ENCODE results near the gene MYO3B.

GRCh38 chr2:170525566-170525900 lies 347.6 kb downstream of the MYO3B start:
- no peak for TF ChIP-seq ZBTB33 (IDR thresholded peaks at IDR 0.05; ENCODE audit: borderline replicate concordance, low read depth)
- no peak for TF ChIP-seq CTCF (IDR thresholded peaks at IDR 0.05)
- TF ChIP-seq TCF12 (IDR thresholded peaks at IDR 0.05): peak; percentile 77
- no peak for TF ChIP-seq FOXJ3 (CRISPR knock-in tag; IDR thresholded peaks at IDR 0.05)
- no peak for TF ChIP-seq RCOR1 (IDR thresholded peaks at IDR 0.05; ENCODE audit: low read length)
- TF ChIP-seq EP300 (IDR thresholded peaks at IDR 0.05; ENCODE audit: borderline replicate concordance in 1 of 2, low read depth in 1 of 2, low read length in 1 of 2): peak in 1 of 2 experiments; percentile 73; a peak in 1 of 4 replicates

Data from SK-N-SH (cell line).